Thymus (tissue), 11 donors: Measurements from ENCODE around the gene ZFAND5. TPM values are rescaled to one million over a fixed set of nuclear protein-coding genes. Genes with fewer than 3 reads are reported as not detected.

Source experiments
- DNase-seq, 9 donors: peaks; one replicate each; pipeline ENCODE4 v3.0.0-alpha.2; 2013; ENCODE audit warnings: low spot score in 9 of 9, low read depth in 6 of 9, missing footprints in 1 of 9
- H3K27ac ChIP-seq, 2 donors: one replicate each; pipeline ENCODE4 v1.5.1; 2013; ENCODE audit warnings: control low read depth in 1 of 2, low read depth in 1 of 2, low read length in 1 of 2, mild to moderate bottlenecking in 1 of 2, moderate library complexity in 1 of 2
- H3K27me3 ChIP-seq, 2 donors: one replicate each; pipeline ENCODE4 v1.5.1; 2013; ENCODE audit warnings: low read length in 1 of 2; ENCODE audit not compliant: control insufficient read depth in 2 of 2, insufficient read depth in 1 of 2
- H3K36me3 ChIP-seq, 2 donors: one replicate each; pipeline ENCODE4 v1.5.1; 2013; ENCODE audit warnings: low read length in 1 of 2, mild to moderate bottlenecking in 1 of 2, moderate library complexity in 1 of 2; ENCODE audit not compliant: control insufficient read depth in 2 of 2, insufficient read depth in 2 of 2
- H3K4me1 ChIP-seq, 2 donors: one replicate each; pipeline ENCODE4 v1.5.1; 2013; ENCODE audit warnings: low read length in 2 of 2; ENCODE audit not compliant: control insufficient read depth in 2 of 2, insufficient read depth in 2 of 2
- H3K4me3 ChIP-seq, 2 donors: one replicate each; pipeline ENCODE4 v1.5.1; 2013; ENCODE audit warnings: low read length in 2 of 2, control low read depth in 1 of 2, mild to moderate bottlenecking in 1 of 2
- H3K9me3 ChIP-seq, 2 donors: one replicate each; pipeline ENCODE4 v1.5.1; 2013; ENCODE audit warnings: low read length in 1 of 2, mild to moderate bottlenecking in 1 of 2; ENCODE audit not compliant: control insufficient read depth in 2 of 2, insufficient read depth in 1 of 2
- WGBS: extraction: QIAGEN DNeasy Blood & Tissue Kit; methylation state at CpG from one replicate; pipeline ENCODE4 v1.1.7; 2013; 5-methylcytosine and 5-hydroxymethylcytosine counted together
- polyA plus RNA-seq: library from polyadenylated mRNA; stranded (reverse); fragments of 200-250 nt; gene quantifications from one replicate; pipeline ENCODE4 v1.2.3, GENCODE V29; 2013
- total RNA-seq: library from RNA; stranded (reverse); fragments of 120-200 nt; gene quantifications from one replicate; pipeline ENCODE4 v1.2.4, GENCODE V29; 2013
- donor health status: healthy.

Gene ZFAND5
- total and polyA plus RNA-seq, 2 donors, result 56.2 to 210 TPM

GRCh38 chr9:72396247-72397091, 31.5 kb upstream of the ZFAND5 start:
- Histone ChIP-seq H3K4me3 (no peak overlapping the region), H3K9me3 (no peaks in the 10 kb centered on the region), H3K27me3 (no peaks in the 10 kb centered on the region), H3K36me3 (no peaks in the 10 kb centered on the region), H3K4me1 (no peaks in the 10 kb centered on the region), H3K27ac (no peak overlapping the region)
- WGBS, result 77% methylated on average over 7 of the region's 7 CpGs
- DNase-seq, result no peak

GRCh38 chr9:72394066-72394465, 29.1 kb upstream of the ZFAND5 start:
- Histone ChIP-seq H3K4me1 (no peaks in the 10 kb centered on the region), H3K9me3 (peaks cover 0 to 3% of the 10 kb centered on the region in 2 donors), H3K4me3 (no peak overlapping the region), H3K36me3 (no peaks in the 10 kb centered on the region), H3K27ac (no peak overlapping the region), H3K27me3 (no peaks in the 10 kb centered on the region)
- no peak for DNase-seq
- 83% methylated on average over 2 of the region's 2 CpGs for WGBS

- no peak for DNase-seq
- WGBS, result 95% methylated on average over 2 of the region's 2 CpGs
- Histone ChIP-seq H3K27me3 (no peaks in the 10 kb centered on the region), H3K4me1 (no peaks in the 10 kb centered on the region), H3K9me3 (peaks cover 0 to 3% of the 10 kb centered on the region in 2 donors), H3K4me3 (no peak overlapping the region), H3K36me3 (no peaks in the 10 kb centered on the region), H3K27ac (no peak overlapping the region)
These were observed 25.9 kb upstream of the ZFAND5 start for GRCh38 chr9:72390907-72391306.

GRCh38 chr9:72386186-72386585, 21.2 kb upstream of the ZFAND5 start:
- H3K4me3 ChIP-seq, result no peak overlapping the region
- H3K4me1 ChIP-seq, result no peaks in the 10 kb centered on the region
- DNase-seq, result no peak
- no peaks in the 10 kb centered on the region for H3K36me3 ChIP-seq
- H3K9me3 ChIP-seq, result peaks cover 0 to 3% of the 10 kb centered on the region in 2 donors
- 97% methylated on average over 1 of the region's 1 CpG for WGBS
- H3K27me3 ChIP-seq, result no peaks in the 10 kb centered on the region
- H3K27ac ChIP-seq, result no peak overlapping the region

GRCh38 chr9:72384710-72385485, 19.9 kb upstream of the ZFAND5 start:
- Histone ChIP-seq H3K27me3 (no peaks in the 10 kb centered on the region), H3K9me3 (no peaks in the 10 kb centered on the region), H3K4me3 (no peak overlapping the region), H3K27ac (no peak overlapping the region), H3K36me3 (no peaks in the 10 kb centered on the region), H3K4me1 (no peaks in the 10 kb centered on the region)
- DNase-seq, result no peak
- WGBS, result 94% methylated on average over 5 of the region's 5 CpGs

- Histone ChIP-seq H3K27me3 (no peaks in the 10 kb centered on the region), H3K27ac (no peak overlapping the region), H3K4me1 (no peaks in the 10 kb centered on the region), H3K36me3 (no peaks in the 10 kb centered on the region), H3K9me3 (no peaks in the 10 kb centered on the region), H3K4me3 (no peak overlapping the region)
- WGBS, result 85% methylated on average over 7 of the region's 7 CpGs
- no peak for DNase-seq
These were observed 19.1 kb upstream of the ZFAND5 start for GRCh38 chr9:72383978-72384709.

GRCh38 chr9:72382405-72382804, 17.4 kb upstream of the ZFAND5 start:
- DNase-seq, result no peak
- H3K9me3 ChIP-seq, result no peaks in the 10 kb centered on the region
- 96% methylated on average over 4 of the region's 4 CpGs for WGBS
- H3K4me1 ChIP-seq, result no peaks in the 10 kb centered on the region
- no peaks in the 10 kb centered on the region for H3K27me3 ChIP-seq
- H3K4me3 ChIP-seq, result no peak overlapping the region
- no peak overlapping the region for H3K27ac ChIP-seq
- no peaks in the 10 kb centered on the region for H3K36me3 ChIP-seq

GRCh38 chr9:72377041-72377440, 12.0 kb upstream of the ZFAND5 start:
- no peak for DNase-seq
- Histone ChIP-seq H3K4me3 (no peak overlapping the region), H3K27ac (no peak overlapping the region), H3K36me3 (no peaks in the 10 kb centered on the region), H3K9me3 (no peaks in the 10 kb centered on the region), H3K27me3 (no peaks in the 10 kb centered on the region), H3K4me1 (no peaks in the 10 kb centered on the region)
- 91% methylated on average over 4 of the region's 4 CpGs for WGBS

GRCh38 chr9:72371151-72371550, 6.1 kb upstream of the ZFAND5 start:
- no peak for DNase-seq
- Histone ChIP-seq H3K9me3 (no peaks in the 10 kb centered on the region), H3K36me3 (no peaks in the 10 kb centered on the region), H3K4me3 (no peak overlapping the region), H3K27me3 (no peaks in the 10 kb centered on the region), H3K27ac (no peak overlapping the region), H3K4me1 (no peaks in the 10 kb centered on the region)
